GM18508 (cell line): ENCODE results near the gene HPCAL1.

Experiments used
- ATAC-seq: cut with Tn5 transposase; IDR thresholded peaks from one replicate; pipeline ENCODE4 v1.9.1; 2021; ENCODE audit warnings: moderate number of reproducible peaks; ENCODE audit not compliant: insufficient read depth, unreplicated experiment

The HPCAL1 gene

DNA sequence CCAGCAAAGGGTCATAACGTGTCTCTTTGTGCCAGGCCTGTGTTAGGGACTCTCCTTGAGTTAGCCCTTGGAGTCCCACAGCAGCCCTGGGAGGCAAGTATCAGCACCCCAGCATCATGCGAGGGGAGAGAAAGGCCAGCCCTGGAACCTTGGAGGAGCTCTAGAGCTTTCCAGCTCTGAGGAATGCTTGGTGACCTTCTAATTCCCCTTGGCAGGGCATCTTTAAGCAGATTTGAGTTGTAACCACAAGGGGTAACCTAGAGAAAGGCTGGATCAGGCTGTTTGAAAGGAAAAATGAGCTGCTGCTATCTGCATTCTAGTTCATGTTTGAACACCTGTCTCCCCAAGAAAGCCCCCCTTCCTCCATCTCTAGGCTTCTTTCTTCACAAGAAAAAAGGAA is 169.3 kb downstream of the HPCAL1 start:
- no peak for ATAC-seq

- no peak for ATAC-seq
Observed at GRCh38 chr2:10473121-10473756, 170.5 kb downstream of the HPCAL1 start.

- no peak for ATAC-seq
Observed at GRCh38 chr2:10475221-10475722, 172.6 kb downstream of the HPCAL1 start.

- no peak for ATAC-seq
Observed at GRCh38 chr2:10475811-10476660, 173.3 kb downstream of the HPCAL1 start.

- ATAC-seq = no peak
Observed at GRCh38 chr2:10476723-10477442, 174.2 kb downstream of the HPCAL1 start.
